ENCODE data around the gene CRTAC1.

CRTAC1 gene

DNA sequence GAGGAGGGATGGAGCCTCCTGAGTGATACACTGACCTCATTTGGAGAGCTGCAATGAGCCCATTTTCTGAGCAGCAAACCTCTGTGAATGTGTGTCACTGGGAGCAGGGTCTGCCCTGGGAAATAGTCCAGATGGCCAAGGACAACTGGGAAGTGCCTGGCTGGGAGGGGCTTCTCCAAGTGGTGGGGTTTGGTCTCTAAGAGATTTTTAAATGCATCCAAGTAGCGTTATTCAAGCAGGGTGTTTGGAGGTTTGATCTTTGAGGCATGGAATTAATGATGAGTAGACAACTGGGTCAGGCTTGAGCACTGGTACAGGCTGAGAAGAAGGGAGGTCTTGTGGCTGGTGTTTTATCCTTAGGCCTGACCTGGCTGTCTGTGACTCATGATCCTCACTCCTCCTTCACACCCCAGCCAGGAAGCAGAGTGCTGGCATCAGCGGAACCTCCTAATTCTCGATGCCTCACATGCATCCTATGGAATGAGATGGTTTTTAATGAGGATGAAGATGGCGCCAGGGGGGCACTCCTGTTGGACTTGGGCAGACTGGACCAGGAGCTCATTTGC is 177.5 kb downstream of the CRTAC1 start:
- Histone ChIP-seq H3K4me3 (ENCODE audit: low read depth, low read length) (no peak overlapping the region), H3K9me3 (no peaks in the 10 kb centered on the region), H3K27me3 (peaks cover 7% of the 10 kb centered on the region), H3K4me1 (no peaks in the 10 kb centered on the region), H3K36me3 (no peaks in the 10 kb centered on the region)
- TF ChIP-seq CTCF (IDR thresholded peaks at IDR 0.05; ENCODE audit: low read depth, low read length) = no peak
- DNase-seq = no peak

DNA sequence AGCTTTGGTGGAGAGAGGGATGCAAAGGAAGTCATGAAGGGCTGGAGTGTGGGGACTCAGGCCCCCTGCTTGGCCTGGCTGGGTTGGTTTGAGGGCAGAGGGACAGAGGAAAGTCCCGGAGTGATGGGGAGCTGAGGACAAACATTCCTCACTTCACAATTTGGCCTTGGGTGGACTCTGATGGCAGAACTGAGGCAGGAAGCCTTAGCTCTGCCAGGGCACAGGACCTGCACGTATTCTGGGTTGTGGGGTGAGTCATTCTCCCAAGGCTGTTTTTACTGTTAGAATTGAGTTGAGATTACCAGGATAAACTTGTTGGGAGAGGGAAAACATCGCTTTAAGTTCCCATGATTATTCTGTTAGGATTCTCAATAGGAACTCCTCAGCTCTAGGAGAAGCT is 178.1 kb downstream of the CRTAC1 start:
- Histone ChIP-seq H3K9me3 (no peaks in the 10 kb centered on the region), H3K4me3 (ENCODE audit: low read depth, low read length) (no peak overlapping the region), H3K27me3 (peaks cover 7% of the 10 kb centered on the region), H3K36me3 (no peaks in the 10 kb centered on the region), H3K4me1 (no peaks in the 10 kb centered on the region)
- no peak for DNase-seq
- TF ChIP-seq CTCF (IDR thresholded peaks at IDR 0.05; ENCODE audit: low read depth, low read length) = no peak

DNA sequence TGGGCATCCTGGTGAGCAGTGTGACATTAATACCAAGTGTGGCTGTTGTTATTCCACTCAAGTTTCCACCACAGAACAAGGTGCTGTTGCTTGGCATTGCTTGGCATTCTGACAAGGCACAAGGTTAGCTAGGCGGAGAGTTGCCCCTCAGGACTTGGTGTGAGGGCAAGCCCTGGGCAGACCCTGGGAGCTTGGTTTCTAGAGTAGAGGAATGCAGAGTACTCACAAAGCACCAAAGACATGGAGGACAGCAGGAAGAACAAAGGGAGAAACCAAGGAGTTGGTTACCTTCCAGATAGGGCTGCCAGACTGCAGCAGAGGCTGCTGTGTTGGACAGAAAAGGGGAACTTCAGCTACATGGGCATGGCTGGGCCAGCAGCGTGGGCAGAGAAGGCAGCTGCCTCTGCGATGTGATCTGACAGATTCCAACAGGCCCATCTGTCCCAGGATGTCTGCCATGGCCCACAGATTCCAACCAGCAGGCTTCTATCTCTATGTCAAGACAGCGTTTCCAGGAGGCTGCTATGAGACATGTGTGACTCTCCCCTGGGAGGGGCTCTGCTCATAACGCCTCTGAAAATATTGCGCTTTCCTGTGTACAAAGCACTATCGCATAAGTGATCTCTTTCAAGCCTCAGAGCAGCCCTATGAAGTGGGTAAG is 178.9 kb downstream of the CRTAC1 start:
- DNase-seq = no peak
- Histone ChIP-seq H3K9me3 (no peaks in the 10 kb centered on the region), H3K4me1 (no peaks in the 10 kb centered on the region), H3K27me3 (peaks cover 7% of the 10 kb centered on the region), H3K36me3 (no peaks in the 10 kb centered on the region), H3K4me3 (ENCODE audit: low read depth, low read length) (no peak overlapping the region)
- TF ChIP-seq CTCF (IDR thresholded peaks at IDR 0.05; ENCODE audit: low read depth, low read length) = no peak

- Histone ChIP-seq H3K4me1 (no peaks in the 10 kb centered on the region), H3K27me3 (peaks cover 7% of the 10 kb centered on the region), H3K36me3 (no peaks in the 10 kb centered on the region), H3K4me3 (ENCODE audit: low read depth, low read length) (no peak overlapping the region), H3K9me3 (no peaks in the 10 kb centered on the region)
- TF ChIP-seq CTCF (IDR thresholded peaks at IDR 0.05; ENCODE audit: low read depth, low read length) = no peak
- DNase-seq = no peak
These were observed 180.0 kb downstream of the CRTAC1 start for GRCh38 chr10:97850446-97850845.

DNA sequence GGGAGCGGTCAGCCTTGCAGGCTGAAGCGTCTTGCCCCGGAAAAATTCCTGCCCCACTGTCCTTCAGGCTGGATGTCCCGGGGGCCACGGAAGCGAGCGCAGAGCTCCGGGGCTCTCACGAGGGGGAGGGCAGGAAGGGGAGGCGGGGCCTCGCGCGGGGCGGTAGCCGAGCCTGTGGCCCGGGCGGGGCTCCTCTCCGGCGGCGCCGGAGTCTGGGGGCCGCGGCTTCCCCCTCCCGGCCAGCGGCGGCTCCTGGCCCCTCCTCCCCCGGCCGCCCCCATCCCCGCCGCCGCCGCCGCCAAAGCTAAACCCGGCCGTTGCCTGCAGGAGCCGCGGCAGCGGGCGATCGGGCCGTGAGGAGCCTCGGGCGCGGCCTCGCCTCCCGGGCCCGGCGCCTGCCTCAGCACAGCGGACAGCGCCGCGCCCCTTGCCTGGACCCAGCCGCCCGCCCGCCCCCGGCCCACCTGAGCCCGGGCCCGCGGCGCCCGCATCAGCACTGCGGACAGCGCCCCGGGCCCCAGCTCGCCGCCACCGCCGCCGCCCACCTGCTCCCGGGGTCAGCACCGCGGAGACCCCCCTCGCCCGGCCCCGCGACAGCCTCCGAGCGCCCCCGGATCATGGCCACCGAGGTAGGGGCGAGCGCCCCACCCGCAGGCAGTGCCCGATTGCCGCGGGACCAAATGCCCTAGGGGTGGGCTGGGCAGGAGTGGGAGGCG is 180.6 kb downstream of the CRTAC1 start, which contains the start of gene GOLGA7B:
Gene GOLGA7B (plus strand): TSS at position 157 of the 716 bp plus-strand sequence. CDS start 461 bp downstream, at position 618.
- H3K36me3 ChIP-seq = no peaks in the 10 kb centered on the region
- H3K27me3 ChIP-seq = peaks cover 7% of the 10 kb centered on the region
- no peak for TF ChIP-seq CTCF (IDR thresholded peaks at IDR 0.05; ENCODE audit: low read depth, low read length)
- peak; percentile 46 for DNase-seq
- no peaks in the 10 kb centered on the region for H3K9me3 ChIP-seq
- no peaks in the 10 kb centered on the region for H3K4me1 ChIP-seq
- H3K4me3 ChIP-seq (ENCODE audit: low read depth, low read length) = peak within 1 kb of the TSS; percentile 59

Measured in BE2C (cell line).